GM12874 (cell line): ENCODE data around the gene GUCY1B1.

Experiments used
- TF ChIP-seq, protein P1 (sequence below): IDR thresholded peaks from 2 replicates; pipeline ENCODE4 v1.5.1; 2011; ENCODE audit warnings: low read depth, mild to moderate bottlenecking, control low read depth, low read length, moderate library complexity; ENCODE audit not compliant: insufficient read depth

GUCY1B1 gene

DNA sequence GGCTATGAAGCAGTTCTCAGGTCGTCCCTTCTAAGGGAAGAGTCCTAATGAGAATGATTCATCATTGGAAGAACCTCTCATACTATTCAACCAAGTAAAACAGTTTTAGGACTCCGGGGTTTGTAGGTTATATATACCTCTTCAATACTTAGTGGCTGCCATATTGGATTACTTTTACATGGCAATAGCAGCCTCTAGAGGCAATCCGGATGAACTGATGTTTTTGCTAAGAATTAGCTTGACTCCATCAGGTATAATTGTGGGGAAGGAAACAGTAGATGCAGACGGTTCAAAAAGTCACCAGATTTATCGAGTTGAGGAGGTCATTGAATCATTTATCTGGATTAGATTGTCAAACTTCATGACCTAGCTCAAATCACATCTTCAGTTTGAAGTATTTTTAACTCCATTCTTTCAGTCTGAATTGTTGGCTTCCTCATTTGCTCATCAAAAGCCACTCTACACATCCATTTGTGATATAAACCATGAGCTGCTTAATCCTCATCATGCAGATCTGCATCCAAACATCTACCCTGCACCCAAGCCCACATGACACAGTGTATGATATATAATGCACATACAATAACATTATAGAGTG is 28.4 kb downstream of the GUCY1B1 start:
- TF ChIP-seq, protein P1, sequence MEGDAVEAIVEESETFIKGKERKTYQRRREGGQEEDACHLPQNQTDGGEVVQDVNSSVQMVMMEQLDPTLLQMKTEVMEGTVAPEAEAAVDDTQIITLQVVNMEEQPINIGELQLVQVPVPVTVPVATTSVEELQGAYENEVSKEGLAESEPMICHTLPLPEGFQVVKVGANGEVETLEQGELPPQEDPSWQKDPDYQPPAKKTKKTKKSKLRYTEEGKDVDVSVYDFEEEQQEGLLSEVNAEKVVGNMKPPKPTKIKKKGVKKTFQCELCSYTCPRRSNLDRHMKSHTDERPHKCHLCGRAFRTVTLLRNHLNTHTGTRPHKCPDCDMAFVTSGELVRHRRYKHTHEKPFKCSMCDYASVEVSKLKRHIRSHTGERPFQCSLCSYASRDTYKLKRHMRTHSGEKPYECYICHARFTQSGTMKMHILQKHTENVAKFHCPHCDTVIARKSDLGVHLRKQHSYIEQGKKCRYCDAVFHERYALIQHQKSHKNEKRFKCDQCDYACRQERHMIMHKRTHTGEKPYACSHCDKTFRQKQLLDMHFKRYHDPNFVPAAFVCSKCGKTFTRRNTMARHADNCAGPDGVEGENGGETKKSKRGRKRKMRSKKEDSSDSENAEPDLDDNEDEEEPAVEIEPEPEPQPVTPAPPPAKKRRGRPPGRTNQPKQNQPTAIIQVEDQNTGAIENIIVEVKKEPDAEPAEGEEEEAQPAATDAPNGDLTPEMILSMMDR = peak; percentile 80

- TF ChIP-seq, protein P1 = no peak
Measured at GRCh38 chr4:155789391-155789790, 30.6 kb downstream of the GUCY1B1 start.

GRCh38 chr4:155789982-155790381 is 31.2 kb downstream of the GUCY1B1 start:
- TF ChIP-seq, protein P1 = no peak

DNA sequence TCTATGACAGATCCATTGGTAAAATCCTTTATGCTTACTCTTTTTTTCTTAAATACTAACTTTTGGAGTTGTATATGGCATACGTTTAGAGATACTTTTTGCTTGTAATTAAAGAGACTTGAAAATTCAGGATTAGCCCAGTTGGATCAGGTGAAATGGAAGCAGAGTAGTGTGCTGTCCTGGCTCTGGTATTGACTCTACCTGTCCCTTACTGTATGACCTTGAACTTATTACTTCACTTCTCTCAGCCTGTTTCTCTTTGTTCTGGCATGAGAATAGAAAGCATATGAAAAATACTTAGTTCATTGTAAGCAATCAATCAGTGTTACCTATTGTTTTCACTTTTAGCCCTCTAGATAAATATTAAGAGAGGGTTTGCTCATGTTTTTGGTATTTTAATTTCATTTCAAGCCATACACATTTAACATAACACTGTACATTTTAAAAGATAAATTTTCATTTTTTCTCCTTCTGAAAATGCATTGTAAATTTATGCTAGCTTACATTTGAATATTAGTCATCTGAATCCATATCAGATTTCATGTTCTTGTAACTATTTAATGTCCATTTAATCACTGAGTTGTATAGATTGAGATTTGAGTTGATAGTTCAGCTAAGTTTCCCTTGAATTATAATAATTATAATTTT is 35.9 kb downstream of the GUCY1B1 start:
- TF ChIP-seq, protein P1 = no peak

GRCh38 chr4:155795991-155796390 is 37.2 kb downstream of the GUCY1B1 start:
- TF ChIP-seq, protein P1 = peak; percentile 41; the same call in 1 of the 2 replicates

DNA sequence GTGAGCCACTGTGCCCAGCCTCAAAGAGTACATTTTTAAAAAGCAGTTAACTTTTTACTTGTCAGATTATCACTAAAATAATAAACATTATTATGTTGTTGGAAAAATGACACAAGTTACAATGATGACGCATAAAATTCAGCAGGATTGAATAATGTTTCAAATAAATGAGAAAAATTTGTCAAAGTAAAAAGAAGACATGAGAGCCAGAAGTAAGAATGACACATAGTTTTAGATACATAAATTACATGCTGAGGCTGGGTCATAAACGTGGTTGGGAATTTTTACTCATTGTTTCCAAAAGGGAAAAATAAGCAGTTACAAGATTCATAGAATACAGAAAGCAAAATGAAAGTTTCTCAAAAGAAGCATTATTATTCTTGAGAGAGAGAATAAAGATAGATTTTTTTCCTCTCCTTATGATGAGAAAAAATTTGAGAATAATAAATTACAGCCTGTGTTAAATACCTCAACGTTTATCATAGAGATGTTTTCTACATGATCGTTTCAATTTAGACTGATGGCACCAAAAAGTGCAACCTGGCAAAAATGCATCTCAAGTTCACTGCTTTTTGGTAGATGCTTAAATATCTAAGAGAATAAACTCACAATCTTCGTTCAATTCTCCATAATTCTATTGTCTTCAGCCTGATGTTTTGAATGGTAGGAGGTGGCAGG is 40.4 kb downstream of the GUCY1B1 start:
- TF ChIP-seq, protein P1 = no peak

DNA sequence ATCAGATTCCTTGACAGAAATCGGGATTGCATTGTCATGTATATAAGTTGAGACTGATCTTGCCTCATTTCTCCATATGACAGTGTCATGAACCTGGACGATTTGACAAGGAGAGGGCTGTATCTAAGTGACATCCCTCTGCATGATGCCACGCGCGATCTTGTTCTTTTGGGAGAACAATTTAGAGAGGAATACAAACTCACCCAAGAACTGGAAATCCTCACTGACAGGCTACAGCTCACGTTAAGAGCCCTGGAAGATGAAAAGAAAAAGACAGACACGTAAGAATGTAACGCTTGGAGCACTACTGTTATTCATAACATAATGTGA is 40.9 kb downstream of the GUCY1B1 start:
- TF ChIP-seq, protein P1 = no peak
